CD4-positive, alpha-beta memory T cell (primary cell): ENCODE results near the gene RIN3. TPM values are rescaled to one million over a fixed set of nuclear protein-coding genes. Genes with fewer than 3 reads are reported as not detected.
A peak's percentile ranks its signal among the peaks of the same experiment; 100 is the strongest.

Experiments used
- CTCF ChIA-PET: fragments of 350-600 bp; sonication (Branson Sonifier 250); formaldehyde crosslinking; loops from one replicate; lab custom pipeline; 2021; ENCODE audit warnings: inconsistent platforms; ENCODE audit not compliant: partially characterized antibody; lab: Charles Lee
- POLR2A ChIA-PET: fragments of 350-600 bp; sonication (Branson Sonifier 250); formaldehyde crosslinking; loops from one replicate; lab custom pipeline; 2021; ENCODE audit not compliant: partially characterized antibody; lab: Charles Lee
- DNase-seq, 5 donors: peaks; one replicate each; pipeline versions ENCODE4 v3.0.0 to v3.0.0-alpha.2; 2020 to 2022; ENCODE audit warnings: mixed read lengths in 1 of 5
- H3K27ac ChIP-seq: one replicate; pipeline ENCODE4 v1.7.0; 2013; ENCODE audit warnings: low read depth, low read length
- H3K27me3 ChIP-seq: 2 replicates; pipeline ENCODE4 v1.7.0; 2013; ENCODE audit warnings: mild to moderate bottlenecking, low read length, moderate library complexity; ENCODE audit not compliant: insufficient read depth
- H3K36me3 ChIP-seq: 2 replicates; pipeline ENCODE4 v1.7.0; 2013; ENCODE audit warnings: mild to moderate bottlenecking, low read length, moderate library complexity; ENCODE audit not compliant: insufficient read depth
- H3K4me1 ChIP-seq: 2 replicates; pipeline ENCODE4 v1.7.0; 2013; ENCODE audit warnings: mild to moderate bottlenecking, low read length, moderate library complexity; ENCODE audit not compliant: insufficient read depth
- H3K4me3 ChIP-seq, 2 donors: one replicate each; pipeline ENCODE4 v1.7.0; 2013; ENCODE audit warnings: low read length in 2 of 2, mild to moderate bottlenecking in 1 of 2
- H3K9me3 ChIP-seq, 2 donors: one replicate each; pipeline ENCODE4 v1.7.0; 2013; ENCODE audit warnings: low read length in 2 of 2, control low read depth in 1 of 2; ENCODE audit not compliant: control insufficient read depth in 1 of 2
- H3K27ac Mint-ChIP-seq, 7 donors: one replicate each; pipeline ENCODE4 v1.8.0; 2020 to 2021; ENCODE audit warnings: mixed read lengths in 7 of 7, mild to moderate bottlenecking in 6 of 7, inconsistent platforms in 3 of 7, moderate library complexity in 3 of 7
- H3K27me3 Mint-ChIP-seq, 2 donors: one replicate each; pipeline ENCODE4 v1.8.0; 2020 to 2021; ENCODE audit warnings: mixed read lengths in 2 of 2
- H3K36me3 Mint-ChIP-seq, 2 donors: one replicate each; pipeline ENCODE4 v1.8.0; 2020 to 2021; ENCODE audit warnings: mixed read lengths in 2 of 2, inconsistent platforms in 1 of 2, mild to moderate bottlenecking in 1 of 2
- H3K4me1 Mint-ChIP-seq, 4 donors: one replicate each; pipeline ENCODE4 v1.8.0; 2020 to 2021; ENCODE audit warnings: mixed read lengths in 4 of 4, mild to moderate bottlenecking in 1 of 4
- H3K4me3 Mint-ChIP-seq, 8 donors: one replicate each; pipeline ENCODE4 v1.8.0; 2020 to 2021; ENCODE audit warnings: mixed read lengths in 8 of 8, mild to moderate bottlenecking in 7 of 8, moderate library complexity in 6 of 8, inconsistent platforms in 3 of 8
- H3K9me3 Mint-ChIP-seq, 8 donors: one replicate each; pipeline ENCODE4 v1.8.0; 2020 to 2021; ENCODE audit warnings: mixed read lengths in 8 of 8, mild to moderate bottlenecking in 5 of 8, inconsistent platforms in 3 of 8, moderate library complexity in 1 of 8
- intact Hi-C: fragments of 100-400 bp; cut with micrococcal nuclease; formaldehyde crosslinking; loops from one replicate; pipeline ENCODE4 v1.15.1; 2023
- polyA plus RNA-seq, 2 donors: library from polyadenylated mRNA; unstranded; fragments of 300-500 nt; fragmentation: Illumina TruSeq; gene quantifications; one replicate each; pipeline ENCODE4 v1.2.3, GENCODE V29; 2021
- total RNA-seq, 2 experiments: library from RNA; stranded (reverse); gene quantifications; one replicate each; pipeline ENCODE4 v1.2.3, GENCODE V29; 2021

The RIN3 gene
- total and polyA plus RNA-seq, 4 experiments from 2014 or later, result 4.0 to 74.9 (median 45.9) TPM

- Histone ChIP-seq H3K36me3 (no peaks in the 10 kb centered on the region), H3K27ac (no peak overlapping the region), H3K27me3 (no peaks in the 10 kb centered on the region), H3K4me1 (no peaks in the 10 kb centered on the region), H3K9me3 (peaks cover 3 to 10% of the 10 kb centered on the region in 2 donors), H3K4me3 (no peak overlapping the region)
- peaks cover 8 to 14% (median 13%) of the 10 kb centered on the region in 4 donors for H3K4me1 Mint-ChIP-seq
- ChIA-PET CTCF (interaction anchor here (1.4 kb wide), 1 partner anchor 18 kb away, joined by 3 read pairs; no protein-coding TSS in a partner anchor), POLR2A (interaction anchor here (1.6 kb wide), 1 partner anchor 20 kb away, joined by 4 read pairs; no protein-coding TSS in a partner anchor)
- no peaks in the 10 kb centered on the region for H3K27me3 Mint-ChIP-seq
- DNase-seq, result no peak
- H3K4me3 Mint-ChIP-seq, result no peak overlapping the region
- peaks cover 12 to 16% of the 10 kb centered on the region in 2 donors for H3K36me3 Mint-ChIP-seq
- H3K27ac Mint-ChIP-seq, result peak overlapping the region in 1 of 7 donors; percentile 72
- peaks cover 3 to 23% (median 18%) of the 10 kb centered on the region in 8 donors for H3K9me3 Mint-ChIP-seq
- intact Hi-C loops, result no loop called here
Observed at GRCh38 chr14:92631098-92631497, 117.5 kb downstream of the RIN3 start.

GRCh38 chr14:92632546-92633273 lies 119.1 kb downstream of the RIN3 start:
- Histone ChIP-seq H3K4me3 (no peak overlapping the region), H3K9me3 (peaks cover 3 to 5% of the 10 kb centered on the region in 2 donors), H3K36me3 (no peaks in the 10 kb centered on the region), H3K27ac (no peak overlapping the region), H3K4me1 (no peaks in the 10 kb centered on the region), H3K27me3 (no peaks in the 10 kb centered on the region)
- no peak overlapping the region for H3K4me3 Mint-ChIP-seq
- no peak for DNase-seq
- ChIA-PET CTCF (interaction anchor here (1.1 kb wide), 1 partner anchor 26 kb away, joined by 3 read pairs; no protein-coding TSS in a partner anchor), POLR2A (interaction anchor here (1.1 kb wide), 1 partner anchor 18 kb away, joined by 5 read pairs; no protein-coding TSS in a partner anchor)
- H3K4me1 Mint-ChIP-seq, result peaks cover 8 to 14% (median 13%) of the 10 kb centered on the region in 4 donors
- intact Hi-C loops, result no loop called here
- H3K9me3 Mint-ChIP-seq, result peaks cover 0 to 9% (median 6%) of the 10 kb centered on the region in 8 donors
- H3K36me3 Mint-ChIP-seq, result peaks cover 4% of the 10 kb centered on the region in 2 donors
- H3K27me3 Mint-ChIP-seq, result no peaks in the 10 kb centered on the region
- H3K27ac Mint-ChIP-seq, result peak overlapping the region in 4 of 7 donors; percentile 8 to 52 (median 32)

- H3K36me3 ChIP-seq, result no peaks in the 10 kb centered on the region
- H3K4me1 Mint-ChIP-seq, result peaks cover 8 to 16% (median 14%) of the 10 kb centered on the region in 4 donors
- intact Hi-C loops, result no loop called here
- H3K27ac ChIP-seq, result no peak overlapping the region
- no peaks in the 10 kb centered on the region for H3K27me3 ChIP-seq
- ChIA-PET POLR2A (interaction anchor here (0.7 to 1.1 kb wide), 3 partner anchors 11 to 761 kb away, joined by 3 to 5 read pairs (median 3); no protein-coding TSS in a partner anchor), CTCF (interaction anchor here (1.1 to 1.7 kb wide), 2 partner anchors 25 to 50 kb away, joined by 3 to 7 read pairs; no protein-coding TSS in a partner anchor)
- peak overlapping the region in 4 of 7 donors; percentile 22 to 52 (median 38) for H3K27ac Mint-ChIP-seq
- H3K27me3 Mint-ChIP-seq, result no peaks in the 10 kb centered on the region
- no peaks in the 10 kb centered on the region for H3K4me1 ChIP-seq
- peaks cover 0 to 2% of the 10 kb centered on the region in 2 donors for H3K36me3 Mint-ChIP-seq
- H3K9me3 Mint-ChIP-seq, result peaks cover 0 to 4% (median 1%) of the 10 kb centered on the region in 8 donors
- no peak overlapping the region for H3K4me3 ChIP-seq
- DNase-seq, result no peak
- no peaks in the 10 kb centered on the region for H3K9me3 ChIP-seq
- H3K4me3 Mint-ChIP-seq, result no peak overlapping the region
Observed at GRCh38 chr14:92633274-92633616, 119.7 kb downstream of the RIN3 start.

- H3K9me3 Mint-ChIP-seq, result peaks cover 0 to 4% (median 1%) of the 10 kb centered on the region in 8 donors
- Histone ChIP-seq H3K9me3 (no peaks in the 10 kb centered on the region), H3K27ac (no peak overlapping the region), H3K27me3 (no peaks in the 10 kb centered on the region), H3K36me3 (no peaks in the 10 kb centered on the region), H3K4me3 (no peak overlapping the region), H3K4me1 (no peaks in the 10 kb centered on the region)
- DNase-seq, result no peak
- ChIA-PET POLR2A (interaction anchor here (0.7 to 1.1 kb wide), 3 partner anchors 11 to 762 kb away, joined by 3 to 5 read pairs (median 3); no protein-coding TSS in a partner anchor), CTCF (interaction anchor here (0.9 to 1.7 kb wide), 3 partner anchors 19 to 49 kb away, joined by 3 to 7 read pairs (median 3); no protein-coding TSS in a partner anchor)
- H3K4me3 Mint-ChIP-seq, result no peak overlapping the region
- peak overlapping the region in 2 of 7 donors; percentile 32 to 72 for H3K27ac Mint-ChIP-seq
- peaks cover 0 to 2% of the 10 kb centered on the region in 2 donors for H3K36me3 Mint-ChIP-seq
- peaks cover 8 to 16% (median 14%) of the 10 kb centered on the region in 4 donors for H3K4me1 Mint-ChIP-seq
- no peaks in the 10 kb centered on the region for H3K27me3 Mint-ChIP-seq
- intact Hi-C loops, result no loop called here
Observed at GRCh38 chr14:92633724-92634123, 120.1 kb downstream of the RIN3 start.

- no peaks in the 10 kb centered on the region for H3K27me3 Mint-ChIP-seq
- peaks cover 8 to 19% (median 15%) of the 10 kb centered on the region in 4 donors for H3K4me1 Mint-ChIP-seq
- H3K4me3 ChIP-seq, result no peak overlapping the region
- peaks cover 0 to 1% (median 0%) of the 10 kb centered on the region in 8 donors for H3K9me3 Mint-ChIP-seq
- POLR2A ChIA-PET, result no interaction called here
- no peaks in the 10 kb centered on the region for H3K9me3 ChIP-seq
- no peaks in the 10 kb centered on the region for H3K27me3 ChIP-seq
- H3K27ac ChIP-seq, result no peak overlapping the region
- no peaks in the 10 kb centered on the region for H3K36me3 ChIP-seq
- no peak for DNase-seq
- intact Hi-C loops, result no loop called here
- H3K36me3 Mint-ChIP-seq, result no peaks in the 10 kb centered on the region
- no peaks in the 10 kb centered on the region for H3K4me1 ChIP-seq
- CTCF ChIA-PET, result interaction anchor here (1.7 kb wide), 1 partner anchor 22 kb away, joined by 7 read pairs; no protein-coding TSS in a partner anchor
- H3K27ac Mint-ChIP-seq, result peak overlapping the region in 2 of 7 donors; percentile 14 to 42
- no peak overlapping the region for H3K4me3 Mint-ChIP-seq
Observed at GRCh38 chr14:92635031-92635430, 121.5 kb downstream of the RIN3 start.

GRCh38 chr14:92635896-92636295 lies 122.3 kb downstream of the RIN3 start:
- Histone ChIP-seq H3K27ac (no peak overlapping the region), H3K4me3 (no peak overlapping the region), H3K9me3 (no peaks in the 10 kb centered on the region), H3K27me3 (no peaks in the 10 kb centered on the region), H3K4me1 (no peaks in the 10 kb centered on the region), H3K36me3 (no peaks in the 10 kb centered on the region)
- Mint-ChIP-seq H3K4me3 (no peak overlapping the region), H3K4me1 (peaks cover 8 to 19% (median 14%) of the 10 kb centered on the region in 4 donors), H3K27me3 (no peaks in the 10 kb centered on the region), H3K27ac (peak overlapping the region in 2 of 7 donors; percentile 44 to 69), H3K9me3 (peaks cover 0 to 1% (median 0%) of the 10 kb centered on the region in 8 donors), H3K36me3 (no peaks in the 10 kb centered on the region)
- ChIA-PET POLR2A (no interaction called here), CTCF (interaction anchor here (1.2 to 1.7 kb wide), 2 partner anchors 23 to 46 kb away, joined by 4 to 7 read pairs; no protein-coding TSS in a partner anchor)
- intact Hi-C loops, result no loop called here
- DNase-seq, result no peak

- POLR2A ChIA-PET, result no interaction called here
- CTCF ChIA-PET, result interaction anchor here (0.9 kb wide), 1 partner anchor 15 kb away, joined by 3 read pairs; no protein-coding TSS in a partner anchor
Observed at GRCh38 chr14:92637228-92637627, 123.6 kb downstream of the RIN3 start.

More at GRCh38 chr14:92637228-92637627, 123.6 kb downstream of the RIN3 start:
- H3K4me1 ChIP-seq, result no peaks in the 10 kb centered on the region
- H3K27ac Mint-ChIP-seq, result peak overlapping the region in 5 of 7 donors; percentile 19 to 53 (median 29)
- no peaks in the 10 kb centered on the region for H3K27me3 Mint-ChIP-seq
- H3K4me3 Mint-ChIP-seq, result no peak overlapping the region
- intact Hi-C loops, result no loop called here
- no peaks in the 10 kb centered on the region for H3K9me3 ChIP-seq
- H3K4me3 ChIP-seq, result no peak overlapping the region
- no peak overlapping the region for H3K27ac ChIP-seq
- no peaks in the 10 kb centered on the region for H3K36me3 ChIP-seq
- H3K4me1 Mint-ChIP-seq, result peaks cover 10 to 19% (median 14%) of the 10 kb centered on the region in 4 donors
- peaks cover 0 to 1% (median 0%) of the 10 kb centered on the region in 8 donors for H3K9me3 Mint-ChIP-seq
- H3K36me3 Mint-ChIP-seq, result no peaks in the 10 kb centered on the region
- DNase-seq, result no peak
- H3K27me3 ChIP-seq, result no peaks in the 10 kb centered on the region
